SK-N-SH treated with all-trans-retinoic acid at 6 μM for 48 hours (cell line): ENCODE results near the gene PLXNA3.

Experiments used
- ATAC-seq: fragments of 200-7000 bp; cut with Tn5 transposase; 3 replicates; pipeline ENCODE4 v1.9.1; 2020; ENCODE audit warnings: mild to moderate bottlenecking, moderate library complexity
- ARNTL ChIP-seq: fragments of 450-650 bp; formaldehyde crosslinking; IDR thresholded peaks from 2 replicates; pipeline ENCODE4 v1.5.0; 2020; ENCODE audit warnings: low read depth, mild to moderate bottlenecking, moderate library complexity, borderline replicate concordance
- BACH2 ChIP-seq: fragments of 250-450 bp; sonication (Bioruptor Pico); IDR thresholded peaks from 2 replicates; pipeline ENCODE4 v1.9.0; 2021; ENCODE audit warnings: mild to moderate bottlenecking, borderline replicate concordance
- CSDC2 ChIP-seq: fragments of 250-450 bp; sonication (Bioruptor Pico); IDR thresholded peaks from 2 replicates; pipeline ENCODE4 v1.5.0; 2020; ENCODE audit warnings: mild to moderate bottlenecking, moderate library complexity
- GLIS3 ChIP-seq: fragments of 250-450 bp; sonication (Bioruptor Pico); IDR thresholded peaks from 2 replicates; pipeline ENCODE4 v1.5.0; 2020; ENCODE audit warnings: mild to moderate bottlenecking, moderate library complexity
- ISL1 ChIP-seq: fragments of 250-450 bp; sonication (Bioruptor Pico); IDR thresholded peaks from 2 replicates; pipeline ENCODE4 v2.1.2; 2022; ENCODE audit warnings: mild to moderate bottlenecking, moderate library complexity
- OSR1 ChIP-seq: fragments of 250-450 bp; sonication (Bioruptor Pico); IDR thresholded peaks from 2 replicates; pipeline ENCODE4 v1.8.0; 2022; ENCODE audit warnings: moderate library complexity, mild to moderate bottlenecking, inconsistent platforms
- PPARA ChIP-seq: fragments of 250-450 bp; sonication (Bioruptor Pico); IDR thresholded peaks from 2 replicates; pipeline ENCODE4 v1.5.0; 2020; ENCODE audit warnings: mild to moderate bottlenecking, borderline replicate concordance
- RARB ChIP-seq: fragments of 250-450 bp; sonication (Bioruptor Pico); IDR thresholded peaks from 2 replicates; pipeline ENCODE4 v1.8.0; 2021; ENCODE audit warnings: mild to moderate bottlenecking, moderate library complexity
- SNAI2 ChIP-seq: fragments of 250-450 bp; sonication (Bioruptor Pico); IDR thresholded peaks from 2 replicates; pipeline ENCODE4 v1.5.0; 2020; ENCODE audit warnings: mild to moderate bottlenecking, moderate library complexity
- TCF4 ChIP-seq: fragments of 250-450 bp; sonication (Bioruptor Pico); IDR thresholded peaks from 2 replicates; pipeline ENCODE4 v1.8.0; 2021; ENCODE audit warnings: mild to moderate bottlenecking, moderate library complexity, borderline replicate concordance
- TOX ChIP-seq: fragments of 250-450 bp; sonication (Bioruptor Pico); IDR thresholded peaks from 2 replicates; pipeline ENCODE4 v1.8.0; 2021; ENCODE audit warnings: mild to moderate bottlenecking, moderate library complexity, borderline replicate concordance
- ZC3H10 ChIP-seq: fragments of 250-450 bp; sonication (Bioruptor Pico); IDR thresholded peaks from 2 replicates; pipeline ENCODE4 v1.5.1; 2021; ENCODE audit warnings: mild to moderate bottlenecking, moderate library complexity
- ZFP3 ChIP-seq: fragments of 250-450 bp; sonication (Bioruptor Pico); IDR thresholded peaks from 2 replicates; pipeline ENCODE4 v1.5.0; 2020; ENCODE audit warnings: mild to moderate bottlenecking, moderate library complexity
- ZFP30 ChIP-seq: fragments of 450-650 bp; formaldehyde crosslinking; IDR thresholded peaks from 2 replicates; pipeline ENCODE4 v1.5.0; 2022; ENCODE audit warnings: mild to moderate bottlenecking, moderate library complexity
- ZNF565 ChIP-seq: fragments of 450-650 bp; formaldehyde crosslinking; conservative IDR thresholded peaks from 2 replicates; pipeline ENCODE4 v1.5.0; 2020; ENCODE audit warnings: low read depth, mild to moderate bottlenecking, moderate library complexity
- ZNF8 ChIP-seq: fragments of 450-650 bp; formaldehyde crosslinking; IDR thresholded peaks from 2 replicates; pipeline ENCODE4 v1.5.0; 2020; ENCODE audit warnings: mild to moderate bottlenecking, moderate library complexity
- TF ChIP-seq, protein P1 (sequence below): fragments of 250-450 bp; sonication (Bioruptor Pico); IDR thresholded peaks from 2 replicates; pipeline ENCODE4 v1.5.1; 2020; ENCODE audit warnings: low read depth, mild to moderate bottlenecking, moderate library complexity
- TF ChIP-seq, protein P2 (sequence below): fragments of 250-450 bp; sonication (Bioruptor Pico); IDR thresholded peaks from 2 replicates; pipeline ENCODE4 v1.8.0; 2020; ENCODE audit warnings: mild to moderate bottlenecking, moderate library complexity, borderline replicate concordance
- TF ChIP-seq, protein P3 (sequence below): fragments of 250-450 bp; sonication (Bioruptor Pico); IDR thresholded peaks from 2 replicates; pipeline ENCODE4 v1.5.1; 2021; ENCODE audit warnings: mild to moderate bottlenecking, moderate library complexity
- TF ChIP-seq, protein P4 (sequence below): fragments of 250-450 bp; sonication (Bioruptor Pico); IDR thresholded peaks from 2 replicates; pipeline ENCODE4 v1.5.0; 2020; ENCODE audit warnings: mild to moderate bottlenecking, moderate library complexity

The PLXNA3 gene

DNA sequence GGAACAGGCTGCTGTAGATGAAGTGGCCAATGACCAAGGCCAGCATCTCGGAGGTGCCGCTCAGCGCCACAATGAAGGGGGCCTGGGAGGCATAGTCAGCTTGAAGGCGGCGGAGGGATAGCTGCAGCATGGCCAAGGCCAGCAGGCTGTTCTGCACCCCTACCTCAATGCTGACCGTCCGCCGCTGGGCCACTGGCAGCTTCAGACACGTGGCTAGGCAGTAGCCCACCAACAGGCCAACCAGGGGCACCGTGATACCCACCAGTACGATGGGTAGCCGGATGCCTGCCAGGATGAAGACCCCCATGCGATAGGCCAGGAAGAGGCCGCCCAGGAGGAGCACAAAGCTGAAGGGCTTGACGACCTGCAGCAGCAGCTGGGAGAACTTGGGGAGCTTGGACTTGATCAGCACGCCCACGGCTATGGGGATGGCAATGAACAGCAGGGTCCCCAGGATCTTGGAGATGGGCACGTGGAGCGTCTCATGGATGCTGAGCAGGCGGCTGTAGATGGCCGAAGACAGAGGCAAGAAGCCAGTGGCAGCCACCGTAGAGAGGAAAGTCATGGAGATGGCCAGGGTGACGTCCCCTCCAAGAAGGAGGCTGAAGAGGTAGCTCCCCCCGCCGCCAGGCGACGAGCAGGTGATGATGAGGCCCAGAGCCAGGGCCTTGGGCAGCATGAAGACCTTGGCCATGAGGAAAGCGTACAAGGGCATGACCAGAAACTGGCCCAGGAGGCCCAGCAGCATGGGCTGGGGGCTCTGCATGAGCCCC, 29.6 kb downstream of the PLXNA3 start:
- ATAC-seq = no peak
- TF ChIP-seq, protein P1, sequence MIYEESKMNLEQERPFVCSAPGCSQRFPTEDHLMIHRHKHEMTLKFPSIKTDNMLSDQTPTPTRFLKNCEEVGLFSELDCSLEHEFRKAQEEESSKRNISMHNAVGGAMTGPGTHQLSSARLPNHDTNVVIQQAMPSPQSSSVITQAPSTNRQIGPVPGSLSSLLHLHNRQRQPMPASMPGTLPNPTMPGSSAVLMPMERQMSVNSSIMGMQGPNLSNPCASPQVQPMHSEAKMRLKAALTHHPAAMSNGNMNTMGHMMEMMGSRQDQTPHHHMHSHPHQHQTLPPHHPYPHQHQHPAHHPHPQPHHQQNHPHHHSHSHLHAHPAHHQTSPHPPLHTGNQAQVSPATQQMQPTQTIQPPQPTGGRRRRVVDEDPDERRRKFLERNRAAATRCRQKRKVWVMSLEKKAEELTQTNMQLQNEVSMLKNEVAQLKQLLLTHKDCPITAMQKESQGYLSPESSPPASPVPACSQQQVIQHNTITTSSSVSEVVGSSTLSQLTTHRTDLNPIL (CRISPR knock-in tag) = no peak
- TF ChIP-seq RARB (CRISPR knock-in tag) = no peak
- no peak for TF ChIP-seq BACH2 (CRISPR knock-in tag)
- TF ChIP-seq, all 23 proteins: peak for 0

DNA sequence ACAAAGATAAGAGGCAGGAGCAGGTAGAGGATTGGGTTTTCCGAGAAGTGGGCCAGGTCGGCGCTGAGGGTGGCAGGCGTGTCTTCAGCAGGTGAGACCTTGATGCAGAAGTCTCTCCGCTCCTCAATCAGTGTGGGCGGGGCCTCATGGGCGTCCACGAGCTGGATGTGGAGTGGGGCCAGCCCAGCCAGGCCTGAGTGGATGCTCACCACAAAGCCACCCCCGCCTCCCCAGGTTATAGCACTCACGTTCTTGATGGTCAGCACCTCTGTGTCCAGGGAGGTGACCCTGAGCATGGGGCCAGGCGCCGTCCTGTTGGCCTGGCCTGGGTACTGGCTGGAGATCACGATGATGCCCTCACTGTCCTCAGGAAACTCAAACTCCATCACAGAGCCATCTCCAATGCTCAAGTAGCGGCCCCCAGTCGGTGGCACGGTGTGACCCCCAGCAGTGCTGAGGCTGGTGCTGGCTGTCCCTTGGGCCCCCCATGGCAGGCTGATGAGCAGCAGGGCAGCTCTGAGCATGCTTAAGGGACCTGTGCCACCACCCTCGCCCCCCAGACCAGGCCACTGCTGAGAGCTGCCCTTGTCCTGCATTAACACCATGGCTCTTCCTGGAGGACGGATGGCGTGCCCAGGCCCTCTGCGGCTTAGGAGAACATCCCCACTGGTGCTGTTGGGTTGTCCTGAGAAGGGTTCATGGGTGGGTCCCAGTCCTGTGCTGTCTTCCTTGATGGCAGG, 30.4 kb downstream of the PLXNA3 start:
- no peak for ATAC-seq
- TF ChIP-seq ZFP30 (CRISPR knock-in tag) (no peak), TCF4 (CRISPR knock-in tag) (no peak), SNAI2 (no peak), CSDC2 (CRISPR knock-in tag) (no peak), RARB (CRISPR knock-in tag) (no peak), OSR1 (CRISPR knock-in tag) (no peak), TOX (no peak), GLIS3 (CRISPR knock-in tag) (no peak), ARNTL (no peak), PPARA (CRISPR knock-in tag) (no peak), ZNF8 (no peak), ZFP3 (CRISPR knock-in tag) (no peak), ISL1 (CRISPR knock-in tag) (no peak)
- TF ChIP-seq, protein P2, sequence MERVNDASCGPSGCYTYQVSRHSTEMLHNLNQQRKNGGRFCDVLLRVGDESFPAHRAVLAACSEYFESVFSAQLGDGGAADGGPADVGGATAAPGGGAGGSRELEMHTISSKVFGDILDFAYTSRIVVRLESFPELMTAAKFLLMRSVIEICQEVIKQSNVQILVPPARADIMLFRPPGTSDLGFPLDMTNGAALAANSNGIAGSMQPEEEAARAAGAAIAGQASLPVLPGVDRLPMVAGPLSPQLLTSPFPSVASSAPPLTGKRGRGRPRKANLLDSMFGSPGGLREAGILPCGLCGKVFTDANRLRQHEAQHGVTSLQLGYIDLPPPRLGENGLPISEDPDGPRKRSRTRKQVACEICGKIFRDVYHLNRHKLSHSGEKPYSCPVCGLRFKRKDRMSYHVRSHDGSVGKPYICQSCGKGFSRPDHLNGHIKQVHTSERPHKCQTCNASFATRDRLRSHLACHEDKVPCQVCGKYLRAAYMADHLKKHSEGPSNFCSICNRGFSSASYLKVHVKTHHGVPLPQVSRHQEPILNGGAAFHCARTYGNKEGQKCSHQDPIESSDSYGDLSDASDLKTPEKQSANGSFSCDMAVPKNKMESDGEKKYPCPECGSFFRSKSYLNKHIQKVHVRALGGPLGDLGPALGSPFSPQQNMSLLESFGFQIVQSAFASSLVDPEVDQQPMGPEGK (CRISPR knock-in tag) = no peak
- TF ChIP-seq, protein P3, sequence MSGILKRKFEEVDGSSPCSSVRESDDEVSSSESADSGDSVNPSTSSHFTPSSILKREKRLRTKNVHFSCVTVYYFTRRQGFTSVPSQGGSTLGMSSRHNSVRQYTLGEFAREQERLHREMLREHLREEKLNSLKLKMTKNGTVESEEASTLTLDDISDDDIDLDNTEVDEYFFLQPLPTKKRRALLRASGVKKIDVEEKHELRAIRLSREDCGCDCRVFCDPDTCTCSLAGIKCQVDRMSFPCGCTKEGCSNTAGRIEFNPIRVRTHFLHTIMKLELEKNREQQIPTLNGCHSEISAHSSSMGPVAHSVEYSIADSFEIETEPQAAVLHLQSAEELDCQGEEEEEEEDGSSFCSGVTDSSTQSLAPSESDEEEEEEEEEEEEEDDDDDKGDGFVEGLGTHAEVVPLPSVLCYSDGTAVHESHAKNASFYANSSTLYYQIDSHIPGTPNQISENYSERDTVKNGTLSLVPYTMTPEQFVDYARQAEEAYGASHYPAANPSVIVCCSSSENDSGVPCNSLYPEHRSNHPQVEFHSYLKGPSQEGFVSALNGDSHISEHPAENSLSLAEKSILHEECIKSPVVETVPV = no peak
- TF ChIP-seq, protein P1 (CRISPR knock-in tag) = no peak
- TF ChIP-seq, protein P4, sequence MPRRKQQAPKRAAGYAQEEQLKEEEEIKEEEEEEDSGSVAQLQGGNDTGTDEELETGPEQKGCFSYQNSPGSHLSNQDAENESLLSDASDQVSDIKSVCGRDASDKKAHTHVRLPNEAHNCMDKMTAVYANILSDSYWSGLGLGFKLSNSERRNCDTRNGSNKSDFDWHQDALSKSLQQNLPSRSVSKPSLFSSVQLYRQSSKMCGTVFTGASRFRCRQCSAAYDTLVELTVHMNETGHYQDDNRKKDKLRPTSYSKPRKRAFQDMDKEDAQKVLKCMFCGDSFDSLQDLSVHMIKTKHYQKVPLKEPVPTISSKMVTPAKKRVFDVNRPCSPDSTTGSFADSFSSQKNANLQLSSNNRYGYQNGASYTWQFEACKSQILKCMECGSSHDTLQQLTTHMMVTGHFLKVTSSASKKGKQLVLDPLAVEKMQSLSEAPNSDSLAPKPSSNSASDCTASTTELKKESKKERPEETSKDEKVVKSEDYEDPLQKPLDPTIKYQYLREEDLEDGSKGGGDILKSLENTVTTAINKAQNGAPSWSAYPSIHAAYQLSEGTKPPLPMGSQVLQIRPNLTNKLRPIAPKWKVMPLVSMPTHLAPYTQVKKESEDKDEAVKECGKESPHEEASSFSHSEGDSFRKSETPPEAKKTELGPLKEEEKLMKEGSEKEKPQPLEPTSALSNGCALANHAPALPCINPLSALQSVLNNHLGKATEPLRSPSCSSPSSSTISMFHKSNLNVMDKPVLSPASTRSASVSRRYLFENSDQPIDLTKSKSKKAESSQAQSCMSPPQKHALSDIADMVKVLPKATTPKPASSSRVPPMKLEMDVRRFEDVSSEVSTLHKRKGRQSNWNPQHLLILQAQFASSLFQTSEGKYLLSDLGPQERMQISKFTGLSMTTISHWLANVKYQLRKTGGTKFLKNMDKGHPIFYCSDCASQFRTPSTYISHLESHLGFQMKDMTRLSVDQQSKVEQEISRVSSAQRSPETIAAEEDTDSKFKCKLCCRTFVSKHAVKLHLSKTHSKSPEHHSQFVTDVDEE (CRISPR knock-in tag) = no peak

DNA sequence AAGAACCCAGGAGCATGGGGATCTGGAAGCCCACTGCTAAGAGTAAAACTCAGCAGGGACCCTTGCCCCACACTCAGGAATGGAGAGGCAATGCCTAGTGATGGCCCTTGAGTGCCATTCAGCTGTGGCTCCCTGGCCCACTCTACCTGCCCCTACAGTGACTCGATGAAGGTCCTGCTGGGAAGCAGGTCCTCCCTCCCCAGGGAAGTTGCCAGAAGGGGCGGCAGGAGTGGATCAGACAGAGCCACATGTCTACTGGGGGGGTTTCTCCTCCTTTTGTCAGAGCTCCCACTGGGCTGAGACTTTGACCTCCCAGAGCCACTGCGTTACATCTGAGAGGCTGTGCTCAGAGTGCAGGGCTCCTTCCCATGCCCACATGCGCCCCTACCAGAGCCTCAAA, 31.1 kb downstream of the PLXNA3 start:
- no peak for ATAC-seq
- TF ChIP-seq ISL1 (CRISPR knock-in tag) (no peak), OSR1 (CRISPR knock-in tag) (no peak), ZC3H10 (CRISPR knock-in tag) (no peak), SNAI2 (no peak), CSDC2 (CRISPR knock-in tag) (no peak), RARB (CRISPR knock-in tag) (no peak), PPARA (CRISPR knock-in tag) (no peak), TOX (no peak), ZNF565 (CRISPR knock-in tag) (no peak)
- TF ChIP-seq, protein P4 (CRISPR knock-in tag) = no peak
